HG03175 (cell line): ENCODE data around the gene DPYD.

Experiments used
- ATAC-seq: cut with Tn5 transposase; IDR thresholded peaks from one replicate; pipeline ENCODE4 v1.9.1; 2021; ENCODE audit warnings: mild to moderate bottlenecking, moderate library complexity; ENCODE audit not compliant: unreplicated experiment

DPYD gene

DNA sequence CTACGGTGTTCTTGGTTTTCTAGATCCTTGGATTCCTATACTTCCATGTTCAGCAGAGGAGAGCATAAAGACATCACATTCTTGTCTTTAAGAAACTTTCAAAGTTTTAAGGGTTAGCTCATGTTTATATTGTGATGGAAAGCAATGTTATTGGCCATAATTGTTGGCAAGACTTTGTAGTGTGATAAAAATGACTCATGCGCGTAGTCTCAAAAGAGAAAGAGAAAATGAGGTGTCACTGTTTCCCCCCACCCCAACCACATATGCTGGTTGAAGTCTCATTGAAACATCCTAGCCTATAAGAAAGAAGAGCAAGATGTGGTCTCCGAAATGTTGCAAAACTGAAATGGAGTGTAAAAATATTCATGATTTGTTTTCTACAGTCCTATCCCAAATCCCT, 850.5 kb downstream of the DPYD start:
- no peak for ATAC-seq

DNA sequence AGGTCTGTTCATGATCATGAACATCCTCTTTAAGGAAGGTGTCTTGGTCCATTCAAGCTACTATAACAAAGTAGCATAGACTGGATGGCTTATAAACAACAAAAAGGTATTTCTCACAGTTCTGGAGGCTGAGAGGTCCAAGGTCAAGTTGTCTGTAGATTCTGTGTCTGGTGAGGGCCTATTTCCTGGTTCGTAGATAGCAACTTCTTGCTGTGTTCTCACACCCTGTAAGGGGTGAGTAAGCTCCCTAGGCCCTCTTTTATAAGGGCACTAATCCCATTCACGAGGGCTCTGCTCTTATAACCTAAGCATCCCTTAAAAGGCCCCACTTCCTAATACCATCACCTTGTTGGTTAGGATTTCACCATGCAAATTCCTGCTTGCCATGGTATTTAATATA, 851.5 kb downstream of the DPYD start:
- no peak for ATAC-seq

DNA sequence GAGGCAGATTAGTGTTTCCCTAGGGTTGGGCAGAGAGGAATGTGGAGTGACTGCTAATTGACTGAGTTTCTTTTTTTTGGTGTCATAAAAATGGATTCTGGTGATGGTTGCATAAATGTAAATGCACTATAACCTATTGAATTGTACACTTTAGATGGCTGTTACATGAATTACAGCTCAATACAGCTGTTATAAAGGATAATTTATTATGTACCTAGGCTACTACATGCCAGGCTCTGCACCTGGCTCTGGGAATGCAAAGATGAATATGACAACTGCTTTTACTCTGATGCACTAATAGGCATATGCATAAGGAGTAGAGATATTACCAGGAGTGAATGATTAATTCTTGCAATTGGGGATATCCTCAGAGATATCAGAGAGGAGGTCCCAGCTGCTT, 854.0 kb downstream of the DPYD start:
- ATAC-seq, result no peak

DNA sequence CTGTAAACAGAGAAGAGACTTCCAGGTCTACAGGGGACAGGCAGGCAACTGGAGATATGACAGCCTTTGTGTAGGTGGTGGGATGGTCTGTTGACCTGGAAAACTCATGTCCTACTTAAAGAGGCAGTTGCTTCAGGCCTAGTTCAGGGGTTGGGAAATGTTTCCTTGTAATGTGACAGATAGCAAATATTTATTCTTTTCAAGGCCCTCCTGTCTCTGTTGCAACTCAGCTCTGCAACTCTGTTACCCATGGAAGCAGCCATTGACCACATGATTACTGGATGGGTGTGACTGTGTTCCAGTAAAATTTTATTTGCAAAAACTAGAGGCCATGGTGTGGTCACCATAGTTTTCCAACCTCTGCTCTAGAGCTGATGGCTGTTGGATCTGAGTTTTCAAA, 857.3 kb downstream of the DPYD start:
- no peak for ATAC-seq

DNA sequence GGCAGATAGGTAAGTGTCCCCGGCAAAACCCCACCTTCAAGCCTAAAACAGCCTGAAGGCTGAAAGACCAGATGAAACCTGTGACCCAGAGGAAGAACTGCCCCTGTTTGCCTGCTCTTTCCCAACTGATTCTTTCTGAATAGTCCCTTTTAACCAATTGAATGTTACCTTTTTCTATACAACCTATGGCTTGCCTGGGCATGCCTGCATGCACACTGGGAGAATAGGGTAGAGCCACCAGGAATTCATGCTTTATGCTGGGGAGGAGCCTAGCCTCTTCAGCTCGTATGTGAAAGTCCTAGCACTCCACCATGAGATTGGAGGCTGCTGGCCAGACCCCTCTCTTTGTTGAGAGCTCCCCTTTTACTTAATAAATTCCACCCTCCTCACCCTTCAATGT, 859.2 kb downstream of the DPYD start:
- ATAC-seq, result no peak

DNA sequence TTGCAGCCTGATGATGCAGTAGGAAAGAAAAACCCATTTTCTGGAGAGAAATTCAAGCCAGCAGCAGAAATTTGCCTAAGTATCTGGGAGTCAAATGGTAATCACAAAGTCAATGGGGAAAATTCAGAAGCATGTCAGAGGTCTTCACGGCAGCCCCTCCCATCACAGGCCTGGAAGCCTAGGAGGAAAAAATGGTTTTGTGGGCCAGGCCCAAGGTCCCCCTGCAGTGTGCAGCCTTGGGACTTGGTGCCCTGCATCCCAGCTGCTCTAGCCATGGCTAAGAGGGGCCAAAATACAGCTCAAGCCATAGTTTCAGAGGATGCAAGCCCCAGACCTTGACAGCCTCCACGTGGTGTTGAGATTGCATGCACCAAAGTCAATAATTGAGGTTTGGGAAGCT, 864.4 kb downstream of the DPYD start:
- no peak for ATAC-seq

DNA sequence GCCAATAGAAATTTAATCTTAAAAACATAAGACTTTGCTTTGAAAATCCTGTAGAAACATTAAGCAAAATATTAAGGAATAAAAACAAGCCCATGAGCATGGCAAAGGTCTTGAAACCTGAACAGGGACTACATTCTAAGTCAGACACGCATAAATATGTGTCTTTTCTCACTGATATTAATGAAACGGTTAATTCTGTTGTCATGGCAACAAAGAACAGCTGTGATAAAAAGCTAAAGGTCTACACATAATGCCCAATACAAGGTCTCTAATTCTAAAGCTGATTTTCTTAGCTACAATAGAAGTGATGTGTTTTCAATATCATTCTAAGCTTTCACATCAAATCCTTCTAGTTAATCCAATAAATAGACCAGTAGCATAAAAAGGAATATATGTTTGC, 867.6 kb downstream of the DPYD start:
- ATAC-seq, result no peak

DNA sequence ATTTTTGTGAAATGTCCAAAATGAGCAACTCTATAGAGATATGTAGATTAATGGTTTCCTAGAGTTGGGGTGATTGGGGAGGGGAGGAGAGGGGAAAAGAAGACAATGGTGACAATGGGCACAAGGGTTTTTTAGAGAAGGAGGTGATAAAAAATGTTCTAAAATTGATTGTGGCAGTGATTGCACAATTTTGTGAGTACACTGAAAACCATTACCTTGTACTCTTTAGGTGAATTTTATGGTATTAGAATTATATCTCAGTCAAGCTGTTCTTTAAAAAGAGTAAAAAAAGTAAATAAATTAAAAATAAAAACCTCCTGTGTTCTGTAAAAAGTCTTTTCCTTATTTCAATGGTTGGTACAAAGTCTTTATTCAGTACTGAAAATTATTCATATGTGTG, 869.0 kb downstream of the DPYD start:
- no peak for ATAC-seq

DNA sequence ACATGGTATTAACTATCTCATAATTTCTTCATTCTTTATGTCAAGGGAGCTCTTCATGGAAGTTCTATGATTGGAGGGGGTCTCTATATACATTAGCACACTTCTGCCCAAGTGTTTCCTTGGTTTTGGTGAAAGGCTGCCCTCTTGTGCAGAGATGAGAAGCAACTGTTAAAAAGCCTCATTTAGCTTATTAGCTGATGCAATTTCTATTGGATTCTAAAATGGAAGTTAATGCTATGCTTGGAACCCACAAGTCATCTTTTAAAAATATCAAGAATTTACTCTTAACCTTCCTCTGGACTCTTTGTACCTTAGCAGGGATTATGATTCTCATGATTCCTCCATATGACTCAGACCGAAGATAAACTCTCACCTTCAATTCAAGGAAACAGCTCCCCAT, 870.3 kb downstream of the DPYD start:
- no peak for ATAC-seq

DNA sequence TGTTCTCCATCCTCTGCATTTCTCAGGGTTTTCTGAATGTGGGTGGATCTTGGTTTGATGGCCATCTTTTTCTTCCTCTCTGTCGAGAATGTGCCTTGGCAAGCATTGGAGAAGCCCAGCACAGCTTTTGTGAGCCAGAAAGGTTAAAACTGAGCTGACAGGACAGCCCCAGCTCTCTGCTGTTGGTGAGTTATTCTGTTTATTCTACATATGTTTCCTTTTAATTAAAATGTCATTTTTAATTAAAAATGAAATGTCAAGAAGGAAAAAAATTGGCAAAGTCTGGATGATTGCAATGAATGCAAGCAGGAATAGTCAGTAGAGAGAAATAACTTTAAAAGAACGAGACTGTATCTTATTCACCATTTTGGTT, 873.4 kb downstream of the DPYD start:
- ATAC-seq, result no peak

DNA sequence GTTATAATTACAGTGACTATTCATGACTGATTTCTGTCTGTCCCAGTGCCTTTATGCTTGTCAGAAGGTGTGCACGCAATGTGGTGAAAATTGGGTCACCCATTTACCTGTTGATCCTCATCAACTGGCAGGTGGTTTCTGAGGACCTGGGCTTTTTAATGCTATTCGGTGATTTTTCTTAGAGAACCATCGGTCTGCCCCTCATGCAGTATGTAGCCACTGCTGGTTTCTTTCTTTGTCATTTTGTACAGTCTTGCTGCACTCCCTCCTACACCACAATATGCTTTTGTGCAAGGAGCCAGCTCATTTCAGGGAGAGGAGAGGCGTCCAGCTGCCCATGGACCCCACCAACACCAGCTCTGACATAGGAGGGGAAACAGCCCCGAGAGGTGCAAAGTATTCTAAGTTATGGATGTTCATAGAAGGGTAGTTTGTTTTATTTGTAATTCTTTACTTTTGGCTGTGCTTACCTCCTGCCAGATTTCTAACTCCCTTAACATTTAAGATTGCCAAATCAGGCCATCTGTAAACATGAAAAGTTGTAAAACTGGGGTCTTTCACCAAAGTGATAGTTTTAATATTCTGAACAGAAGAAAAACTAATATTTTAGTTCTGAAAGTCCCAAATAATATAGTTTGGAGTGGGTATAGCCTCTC, 873.9 kb downstream of the DPYD start:
- no peak for ATAC-seq

DNA sequence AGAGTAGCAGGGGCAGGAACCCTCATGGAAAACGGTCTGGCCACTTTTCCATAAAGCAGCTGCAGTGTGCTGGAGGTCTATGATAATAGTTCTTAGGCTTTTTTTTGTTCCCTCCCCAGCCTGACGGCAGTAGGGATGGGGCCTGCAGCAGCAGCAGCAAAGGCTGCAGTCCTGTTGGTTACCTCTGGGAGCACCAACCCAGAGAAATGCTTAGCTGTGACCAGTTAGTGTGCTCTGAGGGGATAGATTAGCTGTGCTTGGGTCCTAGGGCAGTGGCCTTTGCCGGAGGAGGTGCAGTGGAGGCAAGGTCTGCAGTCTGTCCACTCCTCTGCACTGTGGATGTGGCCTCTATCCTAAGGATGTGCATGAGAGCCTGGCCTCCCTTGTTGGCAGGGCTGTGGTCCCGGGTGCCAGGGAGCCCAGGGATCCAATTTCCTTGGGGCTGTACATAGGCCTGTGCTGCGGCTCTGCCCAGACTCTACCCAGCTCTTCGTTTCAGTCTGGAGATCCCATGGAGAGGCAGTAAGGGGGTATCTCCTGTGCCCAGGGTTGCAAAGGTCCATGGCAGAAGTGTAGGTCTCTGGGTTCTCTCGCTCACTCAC, 876.6 kb downstream of the DPYD start:
- no peak for ATAC-seq

DNA sequence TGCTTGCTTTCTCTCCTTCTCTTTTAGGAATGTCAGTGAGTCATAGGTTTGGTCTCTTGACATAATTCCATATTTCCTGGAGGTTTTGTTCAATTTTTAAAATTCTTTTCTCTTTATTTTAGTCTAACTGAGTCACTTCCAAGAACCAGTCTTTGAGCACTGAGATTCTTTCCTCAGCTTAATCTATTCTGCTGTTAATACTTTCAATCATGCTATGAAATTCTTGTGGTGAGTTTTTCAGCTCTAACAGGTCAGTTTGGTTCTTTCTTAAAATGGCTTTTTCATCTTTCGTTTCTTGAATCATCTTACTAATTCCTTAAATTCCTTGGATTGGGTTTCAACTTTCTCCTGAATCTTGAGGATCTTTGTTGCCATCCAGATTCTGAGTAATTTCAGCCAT, 878.3 kb downstream of the DPYD start:
- ATAC-seq, result no peak

DNA sequence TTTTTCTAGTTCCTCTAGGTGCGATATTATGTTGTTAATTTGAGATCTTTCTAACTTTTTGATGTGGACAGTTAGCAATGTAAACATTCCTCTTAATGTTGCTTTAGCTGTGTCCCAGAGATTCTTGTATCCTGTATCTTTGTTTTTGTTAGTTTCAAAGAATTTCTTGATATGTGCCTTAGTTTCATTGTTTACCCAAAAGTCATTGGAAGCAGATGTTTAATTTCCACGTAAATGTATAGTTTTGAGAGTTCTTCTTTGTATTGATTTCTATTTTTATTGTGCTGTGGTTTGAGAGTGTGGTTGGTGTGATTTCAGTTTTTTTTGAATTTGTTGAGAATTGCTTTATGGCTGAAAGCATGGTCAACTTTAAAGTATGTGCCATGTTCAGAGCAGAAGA, 879.8 kb downstream of the DPYD start:
- ATAC-seq, result no peak

DNA sequence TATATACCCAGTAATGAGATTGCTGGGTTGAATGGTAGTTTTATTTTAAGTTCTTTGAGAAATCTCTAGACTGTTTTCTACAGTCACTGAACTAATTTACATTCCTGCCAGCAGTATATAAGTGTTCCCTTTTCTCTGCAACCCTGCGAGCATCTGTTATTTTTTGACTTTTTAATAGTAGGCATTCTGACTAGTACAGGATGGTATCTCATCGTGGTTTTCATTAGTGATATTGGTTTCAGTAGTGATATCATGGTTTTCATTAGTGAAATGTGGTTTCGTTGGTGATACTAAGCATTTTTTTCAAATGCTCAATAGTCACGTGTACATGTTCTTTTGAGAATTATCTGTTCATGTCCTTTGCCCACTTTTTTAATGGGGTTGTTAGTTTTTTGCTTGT, 882.4 kb downstream of the DPYD start:
- ATAC-seq, result no peak

DNA sequence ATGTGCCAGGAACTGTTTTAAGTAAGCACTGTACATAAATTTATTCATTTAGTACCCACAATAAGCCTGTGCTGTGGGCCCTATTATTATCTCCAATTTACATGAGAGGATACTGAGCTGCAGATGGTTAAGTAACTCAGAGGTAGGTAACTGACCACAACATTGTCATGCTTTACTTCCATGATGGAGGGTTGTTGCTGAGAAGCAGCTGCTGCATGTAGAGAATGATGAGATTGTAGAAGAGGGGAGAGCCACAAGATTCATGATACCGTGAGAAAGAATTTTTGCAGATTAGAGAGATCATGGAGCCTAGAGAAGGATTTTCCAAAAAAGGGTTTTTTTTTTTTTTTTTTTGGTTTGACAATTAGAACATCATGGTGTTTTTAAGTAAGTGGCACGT, 886.2 kb downstream of the DPYD start:
- no peak for ATAC-seq

DNA sequence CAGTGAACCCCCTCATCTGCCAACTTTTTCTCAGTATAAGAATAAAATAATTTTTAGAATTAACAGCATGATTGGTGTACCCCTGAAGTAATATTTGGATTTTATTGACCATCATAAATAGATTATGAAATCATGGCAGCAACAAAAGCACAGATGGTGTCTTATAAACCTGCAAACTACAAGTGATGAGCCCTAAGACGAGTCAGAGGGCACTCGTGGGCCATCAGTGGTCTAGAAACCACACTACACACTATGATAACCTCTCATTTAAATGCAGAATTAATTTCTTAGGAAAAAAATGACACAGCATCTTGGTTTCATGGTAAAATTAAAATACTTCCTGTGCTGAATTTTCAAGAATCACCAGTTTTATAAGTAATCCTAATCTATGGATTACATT, 886.9 kb downstream of the DPYD start:
- ATAC-seq, result no peak
